GM18502 (cell line): Measurements from ENCODE around the gene DNAH11.
A peak's percentile ranks its signal among the peaks of the same experiment; 100 is the strongest.

Experiments used
- ATAC-seq: cut with Tn5 transposase; IDR thresholded peaks from one replicate; pipeline ENCODE4 v1.9.1; 2021; ENCODE audit warnings: mild to moderate bottlenecking; ENCODE audit not compliant: unreplicated experiment, poor library complexity

Gene DNAH11

GRCh38 chr7:21550076-21550475, 7.2 kb downstream of the DNAH11 start:
- ATAC-seq: no peak

DNA sequence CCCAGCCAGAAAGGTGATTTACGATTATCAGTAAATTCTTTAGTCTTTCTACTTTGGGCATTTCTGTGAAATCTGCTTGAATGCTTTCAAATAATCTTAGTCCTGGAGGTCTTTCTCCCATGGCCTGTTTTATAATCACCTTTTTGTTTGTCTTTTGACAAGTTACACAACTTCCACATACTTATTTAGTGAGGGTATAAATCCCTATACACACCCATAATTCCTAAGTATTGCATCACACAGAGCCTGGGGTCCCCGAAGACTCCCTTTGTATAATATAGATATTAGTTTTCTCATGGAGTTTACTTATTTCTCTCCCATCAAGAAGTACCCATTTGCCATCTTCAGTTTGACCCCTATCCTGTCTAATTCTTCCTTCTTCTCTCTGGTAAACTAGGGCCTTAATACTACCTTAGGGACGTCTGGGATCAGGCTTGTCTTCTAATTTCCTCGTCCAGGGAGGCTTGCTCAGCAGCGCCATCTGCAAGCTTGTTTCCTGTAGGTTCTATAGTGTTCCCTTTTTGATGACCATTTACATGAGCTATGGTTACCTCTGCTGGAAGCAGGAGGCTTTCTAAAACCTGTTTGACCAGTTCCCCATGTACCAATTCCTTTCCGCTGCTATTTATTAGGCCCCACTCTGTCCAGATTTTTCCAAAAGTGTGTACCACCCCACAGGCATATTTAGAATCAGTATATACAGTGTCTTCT, 8.1 kb downstream of the DNAH11 start:
- ATAC-seq: no peak

GRCh38 chr7:21562385-21562784, 19.5 kb downstream of the DNAH11 start:
- ATAC-seq: no peak

GRCh38 chr7:21565614-21566013, 22.8 kb downstream of the DNAH11 start:
- no peak for ATAC-seq

DNA sequence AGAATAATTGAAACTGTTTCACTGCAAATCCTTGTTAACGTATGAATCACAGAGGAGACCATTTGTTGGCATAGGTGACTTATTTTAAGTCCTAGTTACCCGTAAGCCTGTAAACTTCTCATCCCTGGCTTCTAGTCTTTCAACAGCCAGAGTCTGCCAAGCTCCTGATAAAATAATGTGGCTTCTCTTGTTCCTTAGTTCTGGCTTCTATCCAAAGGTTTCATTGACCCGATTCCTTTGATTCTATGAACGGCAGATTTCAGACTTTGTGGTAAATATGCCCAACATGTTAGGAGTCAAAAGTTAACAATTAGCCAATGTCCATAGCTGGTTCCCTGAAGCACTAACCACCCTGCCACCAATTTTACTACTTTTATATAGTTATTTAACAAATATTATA, 23.3 kb downstream of the DNAH11 start:
- ATAC-seq: no peak

DNA sequence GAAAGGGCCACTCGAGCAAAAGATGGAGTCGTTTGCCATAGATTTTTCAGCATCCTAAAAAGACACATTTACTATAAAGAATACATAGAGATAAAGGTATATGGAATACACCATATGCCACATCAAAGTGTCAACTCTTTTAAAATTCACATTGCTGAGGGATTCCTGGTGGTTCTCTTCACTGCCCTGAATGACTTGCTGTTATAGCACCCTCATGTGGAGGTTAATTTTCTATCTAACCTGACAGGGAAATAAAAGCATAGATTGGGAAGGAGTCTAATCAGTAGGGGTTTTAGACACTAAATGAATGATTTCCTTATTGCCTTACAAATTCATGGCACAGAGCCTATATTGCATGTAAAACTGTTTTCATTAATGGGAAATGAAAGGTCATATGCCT, 25.9 kb downstream of the DNAH11 start:
- no peak for ATAC-seq

- ATAC-seq: no peak
Measured at GRCh38 chr7:21572331-21573313, 29.8 kb downstream of the DNAH11 start.

DNA sequence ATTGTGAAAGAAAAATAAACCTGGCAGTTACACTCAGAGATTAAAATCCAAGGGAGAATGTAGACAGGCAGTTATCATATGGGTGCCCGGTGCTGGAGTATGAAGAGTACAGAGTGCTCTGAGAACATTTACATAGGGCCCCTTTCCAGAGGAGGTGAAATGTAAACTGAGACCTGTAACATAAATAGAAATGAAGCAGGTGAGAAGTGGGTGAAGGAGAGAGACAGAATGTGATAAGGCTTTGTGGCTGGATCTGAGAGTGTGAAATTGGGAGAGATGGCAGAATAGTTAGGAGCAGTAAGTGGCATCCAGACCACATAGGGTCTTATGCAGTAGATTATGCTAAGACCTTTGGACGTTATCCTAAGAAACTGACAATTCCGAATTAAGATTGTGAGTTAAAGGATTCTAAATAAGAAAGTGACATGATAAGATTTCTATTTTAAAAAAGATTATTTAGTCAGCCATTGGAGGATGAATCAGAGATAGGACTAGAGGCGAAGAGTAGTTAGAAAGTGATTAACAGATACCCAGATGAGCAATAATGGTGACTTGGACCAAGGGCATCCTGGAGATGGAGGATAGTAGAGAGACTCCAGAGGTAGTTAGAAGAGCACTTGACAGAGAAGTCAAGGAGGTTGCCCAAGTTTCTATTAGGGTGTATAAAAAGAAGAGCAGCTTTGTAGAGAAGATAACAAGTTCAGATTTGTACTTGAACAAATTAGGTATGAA, 36.7 kb downstream of the DNAH11 start:
- ATAC-seq: peak; percentile 43

DNA sequence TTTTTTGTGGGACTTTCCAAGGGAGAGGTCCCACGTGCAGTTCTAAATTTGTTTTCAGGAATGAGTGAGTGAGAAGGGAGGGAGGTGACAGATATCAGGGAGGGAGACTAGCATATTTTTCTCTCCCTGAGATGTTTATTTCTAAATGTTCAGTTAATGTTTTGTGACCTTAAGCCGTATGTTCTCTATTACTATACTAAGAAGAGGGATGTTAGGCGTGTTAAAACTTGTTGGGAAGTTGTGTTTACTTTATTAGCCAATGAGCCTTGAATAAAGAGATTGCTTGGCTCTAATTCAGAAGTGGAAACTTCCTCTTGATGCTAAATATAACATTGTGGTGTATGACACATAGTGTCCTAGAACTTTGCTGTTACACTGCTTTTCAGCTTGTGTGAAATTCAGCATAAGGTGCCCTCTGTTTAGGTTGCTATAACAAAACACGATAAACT, 37.3 kb downstream of the DNAH11 start:
- peak; percentile 80 for ATAC-seq

DNA sequence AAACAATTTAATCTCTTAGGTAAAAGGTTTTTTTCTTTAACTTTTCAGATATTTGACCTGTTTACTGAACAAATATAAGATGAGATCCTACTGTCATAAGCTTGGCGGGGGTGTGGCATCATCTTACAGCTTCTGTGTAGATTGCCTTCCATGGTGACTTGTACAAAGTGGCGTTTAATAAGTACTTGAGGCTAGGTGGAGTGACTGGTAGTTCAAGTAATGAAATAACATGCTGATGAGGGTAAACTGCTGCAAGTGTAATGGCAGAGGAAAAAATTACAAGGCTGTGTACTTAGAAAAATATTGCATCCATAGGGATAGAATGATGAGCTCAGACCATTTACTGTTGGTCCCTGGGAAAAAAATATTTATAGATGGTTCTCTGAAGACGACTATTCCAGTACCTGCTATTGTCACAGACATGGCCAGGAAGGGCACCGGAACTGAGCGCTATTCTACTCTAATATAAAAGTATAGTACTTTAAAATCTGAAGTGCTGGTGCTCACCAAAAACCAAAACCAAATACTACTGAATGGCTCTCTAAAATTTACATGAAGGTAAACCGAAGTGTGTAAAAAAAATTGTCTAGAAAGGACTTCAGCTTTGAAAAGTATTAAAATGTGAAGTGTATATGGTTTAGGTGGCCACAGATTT, 42.4 kb downstream of the DNAH11 start:
- ATAC-seq: no peak

DNA sequence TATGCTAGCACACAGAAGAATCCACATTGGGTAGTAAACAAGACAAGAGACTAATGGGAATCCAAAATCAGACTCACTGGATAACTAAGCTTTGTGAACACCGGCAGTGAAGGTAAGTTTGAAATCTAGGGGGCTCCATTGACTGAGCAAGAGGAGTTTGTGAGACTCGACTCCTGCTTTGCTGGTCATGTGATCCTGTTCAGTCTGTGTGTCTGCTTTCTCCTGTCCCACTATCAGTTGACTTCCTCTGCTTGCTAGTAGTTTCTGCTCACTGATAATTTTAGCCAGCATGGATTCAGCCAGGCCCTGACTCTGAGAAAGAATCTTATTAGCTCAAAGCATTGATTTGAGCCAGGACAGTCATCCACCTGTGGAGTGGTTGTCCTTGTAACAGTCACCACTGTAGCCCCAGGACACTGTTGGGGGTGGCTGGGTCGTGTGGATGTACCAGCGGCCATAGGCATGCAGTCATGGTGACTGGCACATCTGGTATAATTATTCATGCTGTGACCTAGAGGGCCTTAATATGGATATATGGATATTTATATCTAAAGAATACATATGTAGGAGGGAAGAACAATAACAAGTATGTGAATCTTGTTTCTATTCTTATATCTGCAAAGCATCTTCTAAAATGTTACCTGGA, 44.4 kb downstream of the DNAH11 start:
- no peak for ATAC-seq

DNA sequence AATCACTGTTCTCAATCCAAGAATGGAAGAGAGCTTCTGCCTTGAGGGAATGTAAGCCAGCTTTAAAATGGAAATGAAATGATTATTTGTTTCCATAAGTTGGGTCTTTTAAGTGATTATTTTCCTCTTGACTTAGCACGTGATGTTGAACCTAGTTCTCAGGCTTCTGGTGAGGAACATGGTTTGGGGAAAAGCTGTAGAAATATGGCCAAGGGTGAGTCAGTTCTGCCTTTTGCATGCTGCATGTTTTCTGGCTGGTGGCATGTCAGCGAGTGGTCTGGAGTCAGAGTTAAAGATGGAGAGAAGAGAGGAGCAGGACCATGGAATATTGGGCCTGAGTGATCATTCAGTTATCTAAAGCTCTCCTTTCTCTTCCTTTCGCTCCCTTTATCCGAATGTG, 54.0 kb downstream of the DNAH11 start:
- no peak for ATAC-seq

- no peak for ATAC-seq
Measured at GRCh38 chr7:21603462-21603861, 60.6 kb downstream of the DNAH11 start.

GRCh38 chr7:21603972-21604749, 61.3 kb downstream of the DNAH11 start:
- peak; percentile 71 for ATAC-seq

- no peak for ATAC-seq
Measured at GRCh38 chr7:21605008-21605585, 62.3 kb downstream of the DNAH11 start.

DNA sequence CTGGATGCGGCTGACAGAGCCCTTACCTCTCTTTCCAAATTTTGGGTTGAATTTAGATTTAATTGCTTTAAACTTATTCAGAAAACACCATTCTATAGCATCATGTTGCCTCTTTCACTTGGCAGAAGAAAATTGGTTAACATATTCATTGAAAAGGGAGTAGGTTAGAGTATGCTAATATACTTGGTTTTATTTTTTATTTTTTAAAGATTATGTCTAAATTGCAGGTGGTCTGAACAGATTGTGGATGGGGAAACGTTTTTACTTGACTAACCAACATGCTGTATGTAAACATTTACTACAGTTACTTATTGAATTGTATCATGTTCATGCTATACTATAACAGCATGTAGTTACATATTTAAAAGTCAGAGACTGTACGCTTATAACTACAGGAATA, 65.6 kb downstream of the DNAH11 start:
- no peak for ATAC-seq

DNA sequence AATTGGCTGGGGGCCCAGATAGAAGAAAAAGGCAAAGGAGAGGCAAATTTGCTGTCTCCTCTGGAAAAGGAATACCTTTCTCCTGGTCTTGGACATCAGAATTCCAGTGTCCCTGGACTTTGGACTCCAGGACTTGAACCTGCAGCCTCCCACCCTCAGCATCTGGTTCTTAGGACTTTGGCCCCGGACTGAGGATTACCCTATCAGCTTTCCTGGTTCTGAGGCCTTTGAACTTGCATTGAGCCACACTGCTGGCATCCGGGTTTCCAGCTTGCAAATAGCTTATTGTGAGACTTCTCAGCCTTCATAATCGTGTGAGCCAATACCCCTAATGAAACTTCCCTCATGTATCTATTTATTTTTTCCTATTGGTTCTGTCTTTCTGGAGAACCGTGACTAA, 68.3 kb downstream of the DNAH11 start:
- ATAC-seq: no peak

GRCh38 chr7:21616091-21616490, 73.3 kb downstream of the DNAH11 start:
- ATAC-seq: no peak
